HL-60 (cell line): Measurements from ENCODE around the gene CHD9.

Experiments
- CTCF ChIP-seq: IDR thresholded peaks from one replicate; pipeline ENCODE4 v1.5.1; 2011; ENCODE audit warnings: low read length, control low read depth, inconsistent platforms; ENCODE audit not compliant: insufficient read depth
- GABPA ChIP-seq: IDR thresholded peaks from 2 replicates; pipeline ENCODE4 v1.6.1; 2012; ENCODE audit warnings: low read depth
- POLR2AphosphoS5 ChIP-seq: IDR thresholded peaks from 2 replicates; pipeline ENCODE4 v1.6.1; 2012; ENCODE audit warnings: low read depth
- SPI1 ChIP-seq: IDR thresholded peaks from 2 replicates; pipeline ENCODE4 v1.6.1; 2012; ENCODE audit warnings: low read depth, mild to moderate bottlenecking, borderline replicate concordance
- TF ChIP-seq, protein P1 (sequence below): IDR thresholded peaks from 2 replicates; pipeline ENCODE4 v1.6.1; 2012; ENCODE audit warnings: low read depth; ENCODE audit not compliant: insufficient replicate concordance

DNA sequence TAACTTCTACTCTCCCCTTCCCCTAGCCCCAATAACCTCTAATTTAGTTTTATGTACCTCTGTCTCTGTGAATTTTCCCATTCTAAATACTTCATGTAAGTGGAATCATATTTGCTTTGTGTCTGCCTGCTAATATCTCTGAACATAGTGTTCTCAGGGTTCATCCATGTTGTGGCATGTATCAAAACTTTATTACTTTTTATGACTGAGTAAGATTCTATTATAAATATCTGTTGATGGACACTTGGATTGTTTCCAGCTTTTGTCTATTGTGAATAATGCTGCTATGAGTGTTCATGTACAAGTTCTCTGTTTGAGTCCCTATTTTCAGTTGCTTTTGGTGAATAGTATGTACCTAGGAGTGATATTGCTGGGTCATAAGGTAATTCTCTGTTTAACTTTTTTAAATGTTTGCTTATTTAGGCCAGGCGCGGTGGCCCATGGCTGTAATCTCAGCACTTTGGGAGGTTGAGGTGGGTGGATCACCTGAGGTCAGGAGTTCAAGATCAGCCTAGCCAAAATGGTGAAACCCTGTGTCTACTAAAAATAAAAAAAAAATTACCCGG lies 92.8 kb downstream of the CHD9 start:
- TF ChIP-seq CTCF (no peak), POLR2AphosphoS5 (no peak), GABPA (no peak), SPI1 (no peak)
- TF ChIP-seq, protein P1, sequence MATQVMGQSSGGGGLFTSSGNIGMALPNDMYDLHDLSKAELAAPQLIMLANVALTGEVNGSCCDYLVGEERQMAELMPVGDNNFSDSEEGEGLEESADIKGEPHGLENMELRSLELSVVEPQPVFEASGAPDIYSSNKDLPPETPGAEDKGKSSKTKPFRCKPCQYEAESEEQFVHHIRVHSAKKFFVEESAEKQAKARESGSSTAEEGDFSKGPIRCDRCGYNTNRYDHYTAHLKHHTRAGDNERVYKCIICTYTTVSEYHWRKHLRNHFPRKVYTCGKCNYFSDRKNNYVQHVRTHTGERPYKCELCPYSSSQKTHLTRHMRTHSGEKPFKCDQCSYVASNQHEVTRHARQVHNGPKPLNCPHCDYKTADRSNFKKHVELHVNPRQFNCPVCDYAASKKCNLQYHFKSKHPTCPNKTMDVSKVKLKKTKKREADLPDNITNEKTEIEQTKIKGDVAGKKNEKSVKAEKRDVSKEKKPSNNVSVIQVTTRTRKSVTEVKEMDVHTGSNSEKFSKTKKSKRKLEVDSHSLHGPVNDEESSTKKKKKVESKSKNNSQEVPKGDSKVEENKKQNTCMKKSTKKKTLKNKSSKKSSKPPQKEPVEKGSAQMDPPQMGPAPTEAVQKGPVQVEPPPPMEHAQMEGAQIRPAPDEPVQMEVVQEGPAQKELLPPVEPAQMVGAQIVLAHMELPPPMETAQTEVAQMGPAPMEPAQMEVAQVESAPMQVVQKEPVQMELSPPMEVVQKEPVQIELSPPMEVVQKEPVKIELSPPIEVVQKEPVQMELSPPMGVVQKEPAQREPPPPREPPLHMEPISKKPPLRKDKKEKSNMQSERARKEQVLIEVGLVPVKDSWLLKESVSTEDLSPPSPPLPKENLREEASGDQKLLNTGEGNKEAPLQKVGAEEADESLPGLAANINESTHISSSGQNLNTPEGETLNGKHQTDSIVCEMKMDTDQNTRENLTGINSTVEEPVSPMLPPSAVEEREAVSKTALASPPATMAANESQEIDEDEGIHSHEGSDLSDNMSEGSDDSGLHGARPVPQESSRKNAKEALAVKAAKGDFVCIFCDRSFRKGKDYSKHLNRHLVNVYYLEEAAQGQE = no peak
